ENCODE data around the gene ADGRL3.

ADGRL3 gene

GRCh38 chr4:61275241-61275640, 75.1 kb downstream of the ADGRL3 start:
- no peak for FAIRE-seq
- DNase-seq (ENCODE audit: low spot score) = no peak

- FAIRE-seq = no peak
Observed at GRCh38 chr4:61276029-61276428, 75.9 kb downstream of the ADGRL3 start.

GRCh38 chr4:61277785-61278760, 77.9 kb downstream of the ADGRL3 start:
- no peak for DNase-seq (ENCODE audit: low spot score)
- no peak for FAIRE-seq

More at GRCh38 chr4:61276029-61276428, 75.9 kb downstream of the ADGRL3 start:
- DNase-seq (ENCODE audit: low spot score) = no peak

- DNase-seq (ENCODE audit: low spot score) (no peak), FAIRE-seq (no peak)
Observed at GRCh38 chr4:61292322-61292721, 92.2 kb downstream of the ADGRL3 start.

GRCh38 chr4:61293707-61294400, 93.7 kb downstream of the ADGRL3 start:
- DNase-seq (ENCODE audit: low spot score) = no peak
- FAIRE-seq = no peak

- FAIRE-seq (no peak), DNase-seq (ENCODE audit: low spot score) (no peak)
Observed at GRCh38 chr4:61294936-61295335, 94.8 kb downstream of the ADGRL3 start.

- FAIRE-seq = no peak
- DNase-seq (ENCODE audit: low spot score) = no peak
Observed at GRCh38 chr4:61296144-61296543, 96.0 kb downstream of the ADGRL3 start.

GRCh38 chr4:61298178-61298740, 98.1 kb downstream of the ADGRL3 start:
- DNase-seq (ENCODE audit: low spot score) = no peak
- FAIRE-seq = no peak

- no peak for FAIRE-seq
- no peak for DNase-seq (ENCODE audit: low spot score)
Observed at GRCh38 chr4:61299316-61299715, 99.2 kb downstream of the ADGRL3 start.

- DNase-seq (ENCODE audit: low spot score) (no peak), FAIRE-seq (no peak)
Observed at GRCh38 chr4:61300266-61300844, 100.2 kb downstream of the ADGRL3 start.

- FAIRE-seq = no peak
- no peak for DNase-seq (ENCODE audit: low spot score)
Observed at GRCh38 chr4:61301271-61301670, 101.1 kb downstream of the ADGRL3 start.

GRCh38 chr4:61308033-61308432, 107.9 kb downstream of the ADGRL3 start:
- DNase-seq (ENCODE audit: low spot score) (no peak), FAIRE-seq (no peak)

GRCh38 chr4:61309616-61310015, 109.5 kb downstream of the ADGRL3 start:
- FAIRE-seq = no peak
- DNase-seq (ENCODE audit: low spot score) = no peak

GRCh38 chr4:61312526-61312925, 112.4 kb downstream of the ADGRL3 start:
- FAIRE-seq (no peak), DNase-seq (ENCODE audit: low spot score) (no peak)

GRCh38 chr4:61318431-61318830, 118.3 kb downstream of the ADGRL3 start:
- FAIRE-seq (no peak), DNase-seq (ENCODE audit: low spot score) (no peak)

GRCh38 chr4:61319156-61319555, 119.0 kb downstream of the ADGRL3 start:
- FAIRE-seq = no peak
- no peak for DNase-seq (ENCODE audit: low spot score)

GRCh38 chr4:61320154-61320553, 120.0 kb downstream of the ADGRL3 start:
- DNase-seq (ENCODE audit: low spot score) = no peak
- FAIRE-seq = no peak

GRCh38 chr4:61320631-61321030, 120.5 kb downstream of the ADGRL3 start:
- no peak for FAIRE-seq

GRCh38 chr4:61332693-61333092, 132.6 kb downstream of the ADGRL3 start:
- DNase-seq (ENCODE audit: low spot score) (no peak), FAIRE-seq (no peak)

More at GRCh38 chr4:61320631-61321030, 120.5 kb downstream of the ADGRL3 start:
- no peak for DNase-seq (ENCODE audit: low spot score)

GRCh38 chr4:61333490-61333889, 133.4 kb downstream of the ADGRL3 start:
- FAIRE-seq (no peak), DNase-seq (ENCODE audit: low spot score) (no peak)

- no peak for FAIRE-seq
Observed at GRCh38 chr4:61335241-61335763, 135.2 kb downstream of the ADGRL3 start.

More at GRCh38 chr4:61335241-61335763, 135.2 kb downstream of the ADGRL3 start:
- DNase-seq (ENCODE audit: low spot score) = no peak

Data from RCC 7860 (cell line).